Stimulated activated CD4-positive, alpha-beta T cell treated with anti-CD3 and anti-CD28 coated beads, Interleukin-15, amount 100 ng/mL, for 48 hours (primary cell): ENCODE measurements around the gene COL6A3.

Experiments used
- DNase-seq, 2 donors: peaks; one replicate each; pipeline ENCODE4 v3.0.0-alpha.2; 2020; ENCODE audit warnings: low read depth in 2 of 2

COL6A3 gene

GRCh38 chr2:237350070-237350469, 63.9 kb downstream of the COL6A3 start:
- DNase-seq = no peak

DNA sequence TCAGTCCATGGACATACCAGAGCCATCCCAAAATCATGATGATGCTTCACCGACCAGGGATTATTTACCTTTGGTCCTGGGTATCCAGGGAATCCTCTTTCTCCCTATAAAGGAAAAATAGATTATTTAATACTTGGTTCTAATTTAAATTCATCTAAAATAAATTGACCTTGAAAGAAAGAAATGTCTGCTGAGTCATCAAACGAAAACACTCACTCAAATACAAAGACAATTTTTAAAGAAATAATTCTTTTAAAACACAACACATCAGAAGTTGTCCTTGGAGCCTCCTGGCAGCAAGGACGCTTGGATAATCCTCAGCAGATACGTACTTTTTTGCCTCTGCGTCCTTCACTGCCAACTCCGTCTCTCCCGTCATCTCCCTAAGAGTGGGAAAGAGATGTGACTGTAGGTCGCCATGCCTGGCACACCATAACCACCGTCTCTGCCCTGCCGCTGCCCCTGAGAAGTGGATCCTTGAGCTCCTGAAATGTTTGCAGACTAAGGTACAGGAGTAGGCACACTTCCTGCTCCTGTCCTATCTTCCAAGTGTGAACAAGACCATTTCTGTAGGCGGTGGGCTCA, 65.6 kb downstream of the COL6A3 start:
- no peak for DNase-seq

DNA sequence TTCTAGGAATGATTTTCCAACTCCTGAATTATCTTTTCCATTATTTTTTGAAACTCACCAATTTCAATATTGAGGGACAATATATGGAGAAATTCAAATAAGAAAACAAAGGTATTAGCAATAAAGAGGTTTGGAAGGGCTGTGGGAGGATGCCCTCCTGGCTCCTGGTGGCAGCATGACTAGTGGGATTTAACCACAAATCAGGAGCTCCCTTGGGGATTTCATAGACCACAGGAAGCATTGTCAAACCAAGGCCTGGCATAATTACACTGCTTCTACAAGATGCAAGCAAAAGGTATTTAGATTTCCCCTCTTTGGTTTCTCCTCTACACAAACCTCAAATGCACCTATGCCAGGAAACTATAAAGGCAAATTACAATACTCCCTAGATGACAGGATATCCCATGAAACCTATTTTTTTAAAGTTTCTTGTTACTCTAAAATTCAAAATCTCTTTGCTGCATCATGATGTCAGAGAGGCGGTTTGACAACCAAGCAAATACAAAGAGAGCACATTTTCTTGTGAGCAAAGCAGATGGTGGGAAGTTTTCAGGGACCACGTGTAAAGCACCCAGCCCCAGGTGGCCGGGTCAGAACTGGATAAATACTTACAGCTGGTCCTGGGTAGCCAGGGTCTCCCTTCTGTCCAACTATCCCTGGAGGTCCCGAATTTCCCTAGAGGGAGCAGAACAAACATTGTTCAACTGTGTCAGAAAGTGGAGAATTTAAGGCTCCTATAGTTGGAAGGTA, 67.9 kb downstream of the COL6A3 start:
- DNase-seq = no peak

GRCh38 chr2:237345411-237345810, 68.6 kb downstream of the COL6A3 start:
- no peak for DNase-seq

GRCh38 chr2:237344942-237345341, 69.0 kb downstream of the COL6A3 start:
- DNase-seq = no peak

DNA sequence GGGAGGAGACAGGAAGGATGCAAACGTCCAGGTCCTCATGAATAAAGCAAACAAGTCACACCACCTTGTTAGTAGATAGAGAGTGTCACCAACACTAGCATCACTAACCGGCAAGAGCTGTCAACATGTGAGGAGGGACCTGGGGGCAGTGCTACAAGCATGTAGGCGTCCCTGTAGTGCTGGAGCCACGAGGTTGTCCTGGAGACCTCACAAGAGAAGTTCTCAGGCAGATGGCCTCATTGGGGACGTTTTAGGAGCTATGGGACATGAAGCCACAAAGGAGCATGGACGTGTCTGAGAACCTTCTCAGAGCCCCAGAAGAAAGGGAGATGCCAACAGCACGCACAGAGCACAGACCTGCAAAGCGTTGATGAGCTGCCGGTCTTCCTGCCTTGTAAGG, 70.0 kb downstream of the COL6A3 start:
- no peak for DNase-seq

- DNase-seq = no peak
Observed at GRCh38 chr2:237341872-237342271, 72.1 kb downstream of the COL6A3 start.

DNA sequence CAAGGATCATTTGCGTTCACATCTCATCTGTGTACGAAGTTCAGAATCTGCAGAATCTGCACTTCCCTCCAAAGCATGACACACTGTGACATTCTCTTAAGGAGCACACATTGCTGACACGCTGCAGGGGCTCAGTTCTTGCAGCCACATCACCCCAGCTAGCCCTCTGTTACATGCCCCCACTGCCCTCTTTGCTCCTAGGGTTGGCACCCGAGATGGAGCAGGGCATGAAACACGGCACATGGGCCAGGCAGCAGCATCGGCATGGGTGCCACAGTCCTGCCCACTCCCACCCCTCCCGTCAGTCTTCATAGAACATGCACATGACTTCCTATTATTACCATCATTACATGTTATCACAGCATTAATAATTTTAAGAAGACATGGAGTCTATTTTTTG, 76.4 kb downstream of the COL6A3 start:
- DNase-seq = no peak

DNA sequence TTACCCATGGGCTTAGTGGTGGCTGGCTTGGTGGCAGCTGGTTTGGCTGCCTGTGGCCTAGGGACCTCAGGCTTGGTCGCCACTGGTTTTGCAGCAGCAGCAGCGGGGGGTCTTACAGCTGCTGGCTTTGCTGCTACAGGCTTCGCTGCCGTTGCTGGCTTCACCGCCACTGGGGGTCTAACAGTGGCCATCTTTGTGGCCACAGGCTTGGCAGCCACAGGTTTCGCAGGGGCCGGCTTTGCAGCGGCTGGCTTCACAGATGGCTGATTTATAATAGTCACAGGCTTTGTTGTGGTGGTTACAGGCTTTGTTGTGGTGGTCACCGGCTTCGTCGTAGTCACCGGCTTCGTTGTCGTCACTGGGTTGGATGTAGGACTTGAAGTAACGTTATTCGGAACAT, 77.8 kb downstream of the COL6A3 start:
- no peak for DNase-seq

GRCh38 chr2:237333748-237334147, 80.2 kb downstream of the COL6A3 start:
- no peak for DNase-seq

DNA sequence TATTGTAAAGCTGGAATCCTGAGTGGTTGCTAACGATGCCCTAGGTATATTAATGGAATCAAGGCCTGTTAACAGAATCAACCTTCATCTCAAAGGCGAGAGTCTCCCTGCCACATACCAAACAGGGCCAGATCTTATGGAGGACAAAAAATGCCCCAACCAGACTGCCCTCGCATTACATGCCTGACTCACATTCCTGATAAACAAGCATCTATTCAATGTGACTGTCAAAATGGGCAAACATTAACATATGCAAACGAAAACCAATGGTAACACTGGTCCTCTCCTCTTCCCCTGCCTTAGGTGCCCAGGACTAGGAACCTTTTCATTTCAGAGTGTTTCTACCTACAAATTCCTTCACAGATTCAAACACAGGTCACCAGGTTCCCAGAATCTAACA, 83.4 kb downstream of the COL6A3 start:
- no peak for DNase-seq

- DNase-seq = no peak
Observed at GRCh38 chr2:237327175-237327950, 86.6 kb downstream of the COL6A3 start.

DNA sequence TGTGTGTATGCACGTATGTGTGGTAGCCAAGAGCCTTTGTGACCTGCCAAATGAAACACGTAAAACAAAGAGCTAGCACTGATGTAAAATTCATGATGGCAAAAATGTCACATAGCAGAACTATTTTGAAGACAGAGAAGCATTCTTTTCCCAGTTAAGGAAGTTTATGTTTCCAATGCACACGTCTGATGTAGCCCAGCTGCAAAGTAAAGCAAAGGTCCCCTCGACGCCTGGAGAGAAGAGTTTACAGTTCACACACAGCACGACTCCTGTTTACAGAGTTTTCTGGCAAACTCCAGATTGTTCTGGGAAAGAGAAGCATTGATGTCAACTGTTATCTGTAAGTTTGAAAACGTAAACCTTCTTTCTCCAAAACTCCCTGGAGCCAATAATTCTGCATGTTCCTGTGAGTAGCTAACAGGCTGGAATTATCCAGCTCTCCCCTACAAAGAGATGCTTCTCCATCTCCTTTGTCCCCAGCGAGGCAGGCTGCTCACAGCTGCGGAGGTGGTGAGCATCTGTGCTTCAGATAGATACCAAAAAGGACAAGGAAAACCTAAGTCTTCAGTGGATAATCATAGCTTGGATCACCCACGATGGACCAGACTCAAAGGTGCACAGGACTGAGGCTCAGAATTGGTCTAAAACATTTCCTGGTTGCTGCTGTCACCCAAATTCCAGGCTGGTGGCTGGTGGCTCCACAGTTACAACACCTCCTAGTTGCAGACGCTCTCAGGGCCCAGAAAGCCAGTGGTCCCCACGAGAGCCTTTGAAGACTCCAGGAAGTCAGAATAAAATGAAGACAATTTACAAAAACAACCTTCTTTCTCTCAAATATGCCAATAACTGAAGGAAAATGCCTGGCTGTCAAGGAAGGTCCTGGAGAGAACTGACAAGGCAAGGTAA, 87.4 kb downstream of the COL6A3 start:
- DNase-seq = no peak

DNA sequence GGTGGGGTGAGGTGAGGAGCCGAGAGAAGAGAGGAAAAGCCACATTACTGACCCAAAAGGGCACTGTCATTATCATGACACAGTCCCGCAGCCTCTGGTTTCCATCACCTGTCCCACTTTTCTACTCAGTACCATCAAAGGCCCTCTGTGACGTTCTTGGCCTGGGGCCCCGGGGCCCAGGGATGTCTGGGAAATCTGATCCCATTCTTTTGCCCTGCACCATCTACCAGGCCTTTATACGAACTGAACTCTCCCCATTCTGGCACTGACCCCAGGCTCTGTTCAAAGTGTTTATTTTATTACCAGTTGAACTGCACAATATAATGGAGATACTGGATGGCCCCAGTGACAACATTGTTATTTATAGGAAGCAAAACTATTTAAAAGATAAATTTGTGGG, 89.1 kb downstream of the COL6A3 start:
- DNase-seq = no peak

- DNase-seq = no peak
Observed at GRCh38 chr2:237324405-237324831, 89.5 kb downstream of the COL6A3 start.

DNA sequence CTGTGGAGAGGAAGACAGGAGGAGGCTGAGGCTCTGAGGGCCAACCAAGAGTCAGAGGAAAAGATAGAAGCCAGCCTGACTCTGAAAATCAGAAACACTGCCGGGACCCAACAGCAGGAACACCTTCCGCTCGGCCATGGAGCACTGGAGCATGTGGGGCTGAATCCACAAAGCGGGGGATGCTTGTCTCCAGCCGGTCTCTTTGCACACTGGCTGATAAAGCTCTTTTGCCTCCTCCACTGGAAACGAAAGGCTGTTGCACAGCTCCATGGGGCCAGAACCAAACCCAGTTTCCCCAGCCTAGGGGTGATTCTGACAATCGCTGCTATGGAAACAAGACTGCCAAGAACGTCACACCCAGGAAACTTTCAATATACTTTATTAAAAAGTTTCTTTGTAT, 90.3 kb downstream of the COL6A3 start:
- DNase-seq = no peak

DNA sequence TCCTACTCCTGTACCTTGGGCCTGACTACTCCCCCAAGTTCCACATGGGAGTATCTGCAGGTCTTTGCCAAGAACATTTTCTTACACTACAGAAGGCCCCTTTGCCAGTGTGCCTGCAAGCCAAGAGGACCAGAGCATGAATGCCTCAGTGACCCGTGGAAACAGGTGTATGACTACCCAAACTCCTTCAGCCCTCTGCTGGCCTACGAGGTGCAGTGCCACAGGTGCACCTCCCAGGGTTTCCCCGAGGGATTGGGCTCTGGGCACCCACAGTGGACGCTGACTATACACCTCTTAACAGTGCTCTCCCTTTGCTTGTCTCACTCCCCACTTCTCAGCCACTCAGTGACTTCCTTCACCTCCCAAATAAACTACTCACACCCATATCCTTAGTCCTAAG, 91.4 kb downstream of the COL6A3 start:
- peak in 1 of 2 donors; percentile 14 for DNase-seq

DNA sequence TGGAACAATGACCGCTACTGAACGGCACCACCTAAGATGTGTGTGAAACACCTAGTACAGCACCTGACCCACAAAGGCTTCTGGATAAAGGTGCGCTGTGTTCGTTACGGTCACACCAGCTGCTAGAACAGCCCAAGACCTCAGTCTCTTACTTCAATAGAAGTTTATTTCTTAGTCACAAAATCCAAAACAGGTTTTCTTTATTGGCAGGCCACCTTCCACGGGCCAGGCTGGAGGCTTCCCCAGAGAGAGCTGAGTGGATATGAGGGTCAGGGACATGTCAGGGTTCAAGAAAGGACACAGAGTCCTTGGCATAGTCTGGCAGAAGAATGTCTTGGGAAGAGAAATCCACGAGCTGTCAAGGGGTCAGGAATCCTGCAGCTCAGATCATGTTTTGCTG, 92.2 kb downstream of the COL6A3 start:
- no peak for DNase-seq

DNA sequence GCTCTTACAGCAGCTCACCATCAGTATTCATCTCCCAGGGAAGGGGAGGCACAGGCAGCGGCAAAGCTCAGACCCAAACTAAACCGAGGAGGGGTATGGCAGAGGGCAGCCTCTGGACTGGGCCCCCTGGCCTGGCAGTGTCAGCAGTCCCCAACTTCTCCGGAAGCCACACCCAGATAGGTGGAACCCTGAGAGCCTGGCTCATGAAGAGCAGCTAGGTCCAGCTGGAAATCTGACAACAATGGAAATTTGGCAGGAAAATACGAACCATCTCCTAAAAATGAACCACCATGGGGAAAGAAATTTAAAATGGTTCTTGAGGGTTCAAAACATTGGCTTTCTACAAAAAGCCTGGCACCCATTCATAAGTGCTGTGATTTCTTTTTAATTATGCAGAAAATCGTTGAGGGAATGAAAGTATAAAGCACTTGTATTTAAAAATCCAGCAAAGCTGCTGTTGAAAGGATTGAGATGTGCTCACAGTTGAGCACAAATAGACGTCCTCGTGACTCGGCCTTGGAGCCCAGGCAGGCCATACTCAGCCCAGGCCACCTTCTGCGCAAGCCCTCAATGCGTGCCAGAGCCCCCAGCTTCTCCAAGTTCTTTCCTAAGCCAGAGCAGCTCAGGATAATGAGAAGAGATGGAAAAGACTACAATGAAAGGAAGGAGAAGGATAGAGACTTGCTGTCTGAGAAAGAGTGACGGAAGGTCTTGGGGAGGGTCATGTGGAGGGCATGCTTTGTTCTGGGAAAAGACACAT, 93.0 kb downstream of the COL6A3 start:
- DNase-seq = no peak

DNA sequence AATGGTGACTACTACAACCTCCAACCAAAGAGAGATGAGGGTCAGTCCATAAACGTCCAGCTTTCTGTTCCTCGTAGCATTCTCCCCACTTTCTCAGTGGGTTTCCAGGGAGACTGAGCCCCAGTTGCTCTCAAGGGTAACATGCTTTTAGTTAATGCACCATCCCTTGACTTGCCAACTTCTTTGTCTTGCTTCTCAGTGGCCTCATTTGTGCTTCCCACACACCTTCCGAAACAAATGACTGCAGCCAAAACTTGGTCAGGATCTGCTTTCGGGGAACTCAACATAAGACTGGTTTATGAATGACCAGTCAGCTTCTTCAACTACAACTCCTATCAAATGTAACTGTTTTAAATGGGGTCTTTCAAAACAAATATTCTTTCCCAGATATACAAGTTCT, 94.1 kb downstream of the COL6A3 start:
- no peak for DNase-seq
